ENCODE measurements around the gene UNC80.

GRCh38 chr2:210009126-210009525, 237.5 kb downstream of the UNC80 start:
- TF ChIP-seq POLR2A (IDR thresholded peaks at IDR 0.05; ENCODE audit: low read depth, low read length), result no peak
- no peak for TF ChIP-seq POLR2AphosphoS5 (IDR thresholded peaks at IDR 0.05; ENCODE audit: low read depth, low read length)
- TF ChIP-seq POU2F2 (IDR thresholded peaks at IDR 0.05; ENCODE audit: low read depth, low read length), result no peak

Data from GM12891 (cell line).